NCI-H2171 treated with DMSO at 0.1 percent for 48 hours (cell line): ENCODE measurements around the gene EEF1E1.
"Not testable (repeated sequence)": the region's sequence is repeated elsewhere in the genome, so short reads cannot be mapped to it uniquely, and the experiment has no call there.

Experiments
- DNase-seq: peaks from one replicate; lab custom pipeline; 2025; lab: John Stamatoyannopoulos, UW

Gene EEF1E1

DNA sequence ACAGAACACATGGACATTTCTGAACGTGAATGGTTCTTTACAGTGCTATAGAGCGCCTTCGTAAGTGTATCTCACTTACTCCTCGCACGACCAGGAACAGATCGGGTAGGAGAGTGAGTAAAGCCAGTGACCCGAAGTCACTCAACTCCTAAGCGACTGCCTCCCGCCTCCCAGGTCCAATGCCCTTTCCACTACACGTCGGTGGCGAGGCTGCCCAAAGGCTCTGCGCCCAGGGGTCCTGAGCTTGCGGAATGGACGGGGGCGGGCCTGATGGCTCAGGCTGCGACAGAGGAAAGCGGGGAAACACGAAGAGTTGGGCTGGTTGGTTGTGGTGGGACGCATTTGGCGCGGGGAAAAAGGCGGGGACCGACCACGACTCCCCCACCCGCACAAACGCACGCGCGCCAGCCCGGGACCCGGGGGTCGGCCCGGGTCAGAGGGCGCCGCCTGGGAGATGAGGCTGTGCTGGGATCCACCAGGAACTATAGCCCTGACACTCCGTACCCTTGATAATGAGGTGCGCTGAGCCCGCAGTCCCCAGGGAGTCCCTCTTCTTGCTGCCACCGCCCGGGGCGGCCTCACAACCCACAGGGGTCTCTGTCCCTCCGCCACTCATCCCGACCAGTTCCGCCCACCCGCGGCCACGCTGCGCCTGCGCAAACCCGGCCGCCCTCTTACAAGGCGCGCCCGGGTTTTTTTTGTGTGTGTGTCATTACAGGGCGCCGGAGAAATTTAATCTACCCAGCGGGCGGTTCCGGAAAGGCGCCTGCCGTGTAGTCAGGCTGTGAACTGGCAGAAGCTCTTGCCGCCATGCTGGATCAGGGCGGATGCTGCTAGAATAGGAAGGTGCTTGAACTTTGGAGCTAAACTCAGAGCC lies 38.3 kb downstream of the EEF1E1 start, which contains the start of gene BLOC1S5:
TSS of gene BLOC1S5 (minus strand) at position 629 of the 877 bp plus-strand sequence. CDS start at position 616, 13 bp downstream.
- DNase-seq = peak; percentile 97

DNA sequence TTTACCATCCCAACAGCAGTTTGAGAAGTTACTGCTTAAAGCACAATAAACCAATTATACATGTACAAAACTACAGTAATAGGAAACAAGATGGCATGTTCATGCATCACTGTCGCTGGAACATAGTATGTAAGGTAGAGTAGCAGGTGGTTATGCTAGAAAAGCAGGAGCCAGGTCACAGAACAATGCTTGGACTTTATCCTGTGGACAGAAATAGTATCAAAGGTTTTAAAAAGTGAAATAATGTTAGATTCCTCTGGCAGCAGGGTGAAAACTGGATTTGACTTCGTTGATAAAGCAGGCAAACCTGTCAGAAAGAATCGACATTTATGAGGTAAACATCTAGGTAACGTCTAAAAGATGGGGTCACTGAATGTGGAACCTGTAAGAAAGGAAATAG lies 40.6 kb downstream of the EEF1E1 start:
- DNase-seq = no peak

DNA sequence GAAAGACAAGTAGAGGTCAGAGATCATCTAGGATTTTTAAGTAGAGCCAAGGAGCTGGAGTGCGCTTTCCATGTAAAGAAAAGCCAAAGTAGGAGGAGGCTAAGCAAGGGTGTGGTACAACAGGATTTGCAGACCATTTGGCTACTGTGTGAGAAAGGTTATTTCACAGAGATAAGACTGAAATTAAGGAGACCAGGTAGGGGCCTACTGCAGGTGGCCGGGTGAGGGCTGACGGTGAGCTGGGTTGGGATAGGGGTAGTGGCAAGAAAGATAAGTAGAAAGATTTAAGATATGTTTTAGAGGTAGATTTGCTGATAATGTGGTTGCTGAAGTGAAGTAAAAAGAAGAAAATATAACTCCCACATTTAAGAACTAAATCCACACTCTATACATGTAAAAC lies 42.0 kb downstream of the EEF1E1 start:
- DNase-seq = no peak

DNA sequence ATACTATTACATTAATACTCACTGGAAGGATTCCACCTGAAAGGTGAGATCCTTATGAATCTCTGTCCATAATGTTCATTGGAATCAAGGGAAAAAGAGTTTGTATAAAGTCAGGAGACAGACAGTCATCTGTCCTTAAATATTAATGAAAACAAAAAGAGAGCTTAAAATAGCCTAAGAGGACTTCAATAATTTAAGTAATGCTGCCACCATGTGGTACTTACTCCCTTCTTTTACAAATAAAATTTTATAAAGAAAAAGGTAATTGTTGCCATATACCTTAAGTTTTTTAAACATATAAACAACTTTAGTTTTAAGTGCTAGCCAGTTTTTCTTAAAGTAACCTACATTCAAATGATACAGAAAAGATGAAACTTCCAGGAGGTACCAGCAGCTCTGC lies 43.2 kb downstream of the EEF1E1 start:
- peak; percentile 14 for DNase-seq

DNA sequence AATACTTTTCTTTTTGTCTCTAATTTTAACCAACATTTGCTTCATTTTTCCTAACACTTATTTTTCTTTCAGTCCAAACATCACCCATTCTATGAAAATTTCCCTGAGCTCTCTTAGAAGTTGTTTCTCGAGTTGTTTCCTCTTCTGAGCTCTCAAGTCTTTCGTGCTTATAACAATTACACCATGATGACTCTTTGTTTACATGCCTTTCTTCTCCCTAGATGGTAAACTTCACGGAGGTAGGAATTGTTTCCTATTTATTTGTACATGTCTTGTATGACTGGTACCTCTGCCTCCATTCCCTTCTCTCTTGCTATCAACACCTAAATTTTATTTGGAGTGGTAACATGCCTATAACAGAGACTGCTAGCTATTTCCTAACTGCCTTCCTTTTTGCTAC lies 44.6 kb downstream of the EEF1E1 start:
- DNase-seq = no peak

DNA sequence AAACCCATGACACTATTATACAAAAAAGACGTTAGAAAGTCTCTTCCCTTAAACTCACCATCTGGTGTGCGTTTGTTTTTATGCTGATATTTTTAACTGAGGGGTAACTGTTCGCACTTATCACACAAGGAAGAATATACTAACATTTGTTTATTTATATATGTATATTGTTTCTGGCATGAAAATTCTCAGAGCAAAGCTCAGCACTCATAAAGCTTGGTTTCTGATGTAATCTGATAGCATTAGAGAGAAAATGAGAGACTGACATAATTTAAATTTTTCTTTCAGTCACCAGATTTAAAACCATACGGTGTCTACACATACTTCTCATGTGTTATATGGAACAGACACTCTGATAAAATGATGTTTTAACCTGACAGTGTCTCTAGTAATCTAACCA lies 45.1 kb downstream of the EEF1E1 start:
- DNase-seq = no peak

DNA sequence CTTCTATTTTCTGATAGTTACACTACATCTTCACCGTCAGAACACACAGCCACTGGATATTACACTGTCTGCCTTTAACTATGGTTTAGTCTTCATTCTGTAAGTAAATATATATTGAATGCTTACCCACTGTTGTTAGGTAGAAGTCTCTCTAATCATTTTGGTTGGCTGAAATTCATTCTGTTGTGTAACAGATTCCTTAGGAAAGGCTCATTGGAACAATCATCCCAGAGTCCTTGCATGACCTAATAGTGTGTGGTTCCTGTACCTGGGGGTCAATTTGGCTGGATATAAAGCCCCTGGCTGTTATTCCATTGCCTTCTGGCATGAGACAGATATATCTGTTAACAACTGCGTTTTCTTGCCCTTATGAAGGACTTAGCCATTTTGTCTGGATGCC lies 48.1 kb downstream of the EEF1E1 start:
- DNase-seq = no peak

DNA sequence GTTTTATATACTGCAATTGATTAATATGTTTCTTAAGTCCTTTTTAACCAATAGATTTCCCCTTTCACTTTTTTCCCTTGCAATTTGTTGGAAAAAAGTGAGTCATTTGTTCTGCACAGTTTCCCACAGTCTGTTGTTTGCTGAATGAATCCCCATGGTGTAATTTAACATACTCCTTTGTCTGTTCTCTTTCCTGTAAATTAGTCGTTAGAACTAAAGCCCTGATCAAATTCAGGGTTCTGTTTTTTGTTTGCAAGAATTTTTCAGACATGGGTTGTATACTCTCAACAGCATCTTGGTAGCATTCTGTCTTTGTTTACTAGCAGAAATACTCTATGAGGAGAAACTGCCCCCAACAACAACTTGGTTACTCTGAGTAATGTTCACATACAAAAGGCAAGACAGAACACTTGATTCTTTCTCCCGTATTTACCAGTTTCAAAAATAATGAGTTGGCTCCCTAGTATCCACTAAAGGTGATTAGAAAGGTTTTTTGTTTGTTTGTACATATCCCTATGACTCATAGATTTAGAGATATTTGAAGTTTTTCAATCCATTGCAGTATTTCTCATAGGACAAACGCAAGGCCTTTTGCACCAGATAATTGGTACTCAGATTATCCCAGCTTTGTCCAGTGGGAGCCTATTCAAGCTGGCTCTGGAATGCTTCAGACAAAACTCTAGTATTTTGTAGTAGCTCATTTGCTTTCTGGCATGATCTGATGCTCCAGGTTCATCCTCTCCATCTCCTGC lies 54.6 kb downstream of the EEF1E1 start:
- DNase-seq = no peak

DNA sequence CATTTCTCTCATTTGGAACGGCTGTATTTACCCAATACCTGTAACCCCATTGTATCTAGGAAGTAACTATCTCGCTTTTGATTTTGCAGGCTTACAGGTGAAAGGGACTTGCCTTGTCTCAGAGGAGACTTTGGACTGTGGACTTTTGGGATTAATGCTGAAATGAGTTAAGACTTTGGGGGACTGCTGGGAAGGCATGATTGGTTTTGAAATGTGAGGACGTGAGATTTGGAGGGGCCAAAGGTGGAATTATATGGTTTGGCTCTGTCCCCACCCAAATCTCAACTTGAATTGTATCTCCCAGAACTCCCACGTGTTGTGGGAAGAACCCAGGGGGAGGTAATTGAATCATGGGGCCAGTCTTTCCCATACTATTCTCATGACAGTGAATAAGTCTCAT lies 56.6 kb downstream of the EEF1E1 start:
- not testable (repeated sequence) for DNase-seq

DNA sequence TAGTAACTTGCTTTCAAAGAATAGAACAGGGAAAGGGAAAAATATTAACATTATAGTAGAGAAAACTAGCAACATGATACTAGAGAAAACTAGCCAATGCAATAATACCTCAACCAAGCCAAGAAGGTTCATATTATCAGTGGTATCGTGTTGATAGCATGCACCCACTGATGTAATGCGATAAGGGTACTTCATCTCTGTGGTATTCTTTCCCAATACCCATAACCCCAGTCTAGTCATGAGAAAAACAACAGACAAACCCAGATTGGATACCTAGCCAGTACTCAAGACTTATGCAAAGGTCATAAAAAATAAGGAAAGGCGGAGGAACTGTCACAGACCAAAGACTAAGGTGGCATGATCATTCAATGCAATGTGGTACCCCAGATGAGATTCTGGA lies 59.1 kb downstream of the EEF1E1 start:
- DNase-seq = no peak

DNA sequence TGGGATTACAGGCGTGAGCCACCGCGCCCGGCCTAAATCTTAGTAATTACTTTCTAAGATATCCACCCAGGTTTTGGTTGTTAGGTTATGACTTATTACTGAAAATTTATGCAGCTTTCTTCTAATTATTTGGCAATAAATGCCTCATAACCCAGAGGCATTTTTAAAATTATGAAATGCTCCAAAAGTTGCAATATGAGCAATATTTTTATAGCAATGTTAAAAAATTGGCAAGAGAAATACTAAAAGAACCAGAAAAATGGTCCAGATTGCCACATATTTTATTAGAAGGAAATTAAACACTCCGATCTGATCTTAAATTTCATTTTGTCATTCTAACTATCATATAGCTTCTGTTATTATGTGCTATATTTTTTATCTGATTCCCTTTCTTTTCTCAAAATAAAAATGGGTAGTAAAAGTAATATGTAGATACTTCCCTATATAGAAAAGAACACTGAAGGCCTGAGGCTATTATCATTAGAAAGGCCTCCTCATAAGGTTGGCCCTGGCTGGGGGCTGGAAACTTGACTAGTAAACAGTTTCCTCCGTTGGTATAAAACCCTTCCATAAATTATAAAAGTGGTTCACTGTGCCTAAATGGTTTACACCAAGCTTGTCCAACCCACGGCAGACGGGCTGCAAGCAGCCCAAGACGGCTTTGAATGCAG lies 60.3 kb downstream of the EEF1E1 start:
- DNase-seq = no peak

DNA sequence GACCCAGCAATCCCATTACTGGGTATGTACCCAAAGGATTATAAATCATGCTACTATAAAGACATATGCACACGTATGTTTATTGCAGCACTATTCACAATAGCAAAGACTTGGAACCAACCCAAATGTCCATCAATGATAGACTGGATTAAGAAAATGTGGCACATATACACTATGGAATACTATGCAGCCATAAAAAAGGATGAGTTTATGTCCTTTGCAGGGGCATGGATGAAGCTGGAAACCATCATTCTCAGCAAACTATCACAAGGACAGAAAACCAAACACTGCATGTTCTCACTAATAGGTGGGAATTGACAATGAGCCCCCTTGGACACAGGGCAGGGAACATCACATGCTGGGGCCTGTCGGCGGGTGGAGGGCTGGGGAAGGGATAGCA lies 68.2 kb downstream of the EEF1E1 start:
- not testable (repeated sequence) for DNase-seq

DNA sequence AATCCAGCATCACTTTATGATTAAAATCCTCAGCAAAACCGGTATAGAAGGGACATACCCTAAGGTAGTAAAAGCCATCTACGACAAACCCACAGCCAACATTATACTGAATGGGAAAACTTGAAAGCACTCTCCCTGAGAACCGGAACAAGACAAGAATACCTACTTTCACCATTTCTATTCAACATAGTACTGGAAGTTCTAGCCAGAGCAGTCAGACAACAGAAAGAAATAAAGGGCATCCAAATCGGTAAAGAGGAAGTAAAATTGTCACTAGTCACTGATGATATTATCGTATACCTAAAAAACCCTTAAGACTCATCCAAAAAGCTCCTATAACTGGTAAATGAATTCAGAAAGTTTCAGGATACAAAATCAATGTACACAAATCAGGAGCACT lies 71.4 kb downstream of the EEF1E1 start:
- DNase-seq = no peak
